ENCODE measurements around the gene PTGFRN.

DNA sequence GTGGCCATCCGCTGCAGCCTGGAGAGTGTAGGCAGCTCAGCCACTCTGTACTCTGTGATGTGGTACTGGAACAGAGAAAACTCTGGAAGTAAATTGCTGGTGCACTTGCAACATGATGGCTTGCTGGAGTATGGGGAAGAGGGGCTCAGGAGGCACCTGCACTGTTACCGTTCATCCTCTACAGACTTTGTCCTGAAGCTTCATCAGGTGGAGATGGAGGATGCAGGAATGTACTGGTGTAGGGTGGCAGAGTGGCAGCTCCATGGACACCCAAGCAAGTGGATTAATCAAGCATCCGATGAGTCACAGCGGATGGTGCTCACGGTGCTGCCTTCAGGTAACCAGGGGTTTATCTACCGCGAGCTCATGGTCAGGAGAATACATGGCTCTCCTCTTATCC, 115.9 kb downstream of the PTGFRN start:
- TF ChIP-seq, protein P1, sequence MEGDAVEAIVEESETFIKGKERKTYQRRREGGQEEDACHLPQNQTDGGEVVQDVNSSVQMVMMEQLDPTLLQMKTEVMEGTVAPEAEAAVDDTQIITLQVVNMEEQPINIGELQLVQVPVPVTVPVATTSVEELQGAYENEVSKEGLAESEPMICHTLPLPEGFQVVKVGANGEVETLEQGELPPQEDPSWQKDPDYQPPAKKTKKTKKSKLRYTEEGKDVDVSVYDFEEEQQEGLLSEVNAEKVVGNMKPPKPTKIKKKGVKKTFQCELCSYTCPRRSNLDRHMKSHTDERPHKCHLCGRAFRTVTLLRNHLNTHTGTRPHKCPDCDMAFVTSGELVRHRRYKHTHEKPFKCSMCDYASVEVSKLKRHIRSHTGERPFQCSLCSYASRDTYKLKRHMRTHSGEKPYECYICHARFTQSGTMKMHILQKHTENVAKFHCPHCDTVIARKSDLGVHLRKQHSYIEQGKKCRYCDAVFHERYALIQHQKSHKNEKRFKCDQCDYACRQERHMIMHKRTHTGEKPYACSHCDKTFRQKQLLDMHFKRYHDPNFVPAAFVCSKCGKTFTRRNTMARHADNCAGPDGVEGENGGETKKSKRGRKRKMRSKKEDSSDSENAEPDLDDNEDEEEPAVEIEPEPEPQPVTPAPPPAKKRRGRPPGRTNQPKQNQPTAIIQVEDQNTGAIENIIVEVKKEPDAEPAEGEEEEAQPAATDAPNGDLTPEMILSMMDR (optimal IDR thresholded peaks at IDR 0.05 in 1 of 3, IDR thresholded peaks at IDR 0.05 in 1 of 3, conservative IDR thresholded peaks at IDR 0.05 in 1 of 3; ENCODE audit: extremely low read depth in 1 of 3, insufficient read depth in 2 of 3, low read length in 3 of 3), result no peak
- TF ChIP-seq EZH2 (IDR thresholded peaks at IDR 0.05; ENCODE audit: low read length), result no peak

All from keratinocyte (primary cell).